ENCODE measurements around the gene TRIM66. TPM values are rescaled to one million over a fixed set of nuclear protein-coding genes. Genes with fewer than 3 reads are reported as not detected.

The TRIM66 gene
- total and polyA plus RNA-seq, 2 donors (not counting 3 experiments of a cell fraction or from before 2014, with no cell fraction given) = 5.5 to 11.7 TPM

DNA sequence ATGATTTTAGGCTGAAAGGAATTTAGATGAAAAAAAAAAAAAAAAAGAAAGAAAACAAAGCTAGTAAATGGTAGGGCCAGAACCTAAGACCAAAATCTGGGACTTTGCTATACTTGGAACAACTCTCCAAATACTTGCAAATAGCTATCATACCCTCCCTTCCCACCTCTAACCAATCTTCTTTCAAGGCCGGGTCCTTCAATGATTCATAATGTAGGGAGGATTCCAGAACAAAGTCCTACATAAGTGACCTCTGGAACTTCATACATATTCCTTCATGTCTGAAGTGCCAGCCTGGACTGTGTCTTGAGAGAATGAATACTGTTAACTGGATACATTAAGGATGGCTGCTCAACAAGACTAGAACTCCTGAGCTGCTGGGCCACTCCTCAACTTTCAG lies 98.4 kb downstream of the TRIM66 start:
- Histone ChIP-seq H3K27me3 (ENCODE audit: control insufficient read depth in 2 of 2, insufficient read depth in 2 of 2, low read length in 2 of 2) (peaks cover 2 to 6% of the 10 kb centered on the region in 2 experiments), H2AFZ (ENCODE audit: low read depth, low read length) (no peak overlapping the region), H3K36me3 (ENCODE audit: control insufficient read depth in 2 of 2, extremely low read depth in 1 of 2, insufficient read depth in 2 of 2, low read length in 2 of 2) (no peaks in the 10 kb centered on the region), H3K79me2 (ENCODE audit: control insufficient read depth, insufficient read depth, low read length) (no peaks in the 10 kb centered on the region), H4K20me1 (replicated peaks; ENCODE audit: control insufficient read depth, extremely low read depth, insufficient read depth, low read length) (no peaks in the 10 kb centered on the region), H3K9ac (replicated peaks; ENCODE audit: extremely low read depth, insufficient read depth, low read length) (no peak overlapping the region), H3K4me3 (replicated peaks in 1 of 3; ENCODE audit: insufficient read depth in 1 of 3, low read depth in 1 of 3, low read length in 3 of 3) (no peak overlapping the region), H3K4me2 (ENCODE audit: insufficient read depth, low read length) (no peak overlapping the region), H3K9me1 (replicated peaks; ENCODE audit: control insufficient read depth, extremely low read depth, insufficient read depth, low read length) (no peaks in the 10 kb centered on the region), H3K27ac (ENCODE audit: insufficient read depth, low read depth, low read length) (no peak overlapping the region), H3K4me1 (ENCODE audit: control insufficient read depth, extremely low read depth, insufficient read depth, low read length) (no peaks in the 10 kb centered on the region), H3K9me3 (replicated peaks; ENCODE audit: control insufficient read depth, insufficient read depth, low read length) (no peaks in the 10 kb centered on the region)
- no peak for TF ChIP-seq MYC (IDR thresholded peaks at IDR 0.05; ENCODE audit: low read depth, low read length)
- no peak for TF ChIP-seq EZH2 (IDR thresholded peaks at IDR 0.05; ENCODE audit: borderline replicate concordance, low read depth, low read length, severe bottlenecking)
- no peak for TF ChIP-seq MAX (IDR thresholded peaks at IDR 0.05; ENCODE audit: insufficient read depth, insufficient read length)
- no peak for TF ChIP-seq CTCF (IDR thresholded peaks at IDR 0.05; ENCODE audit: extremely low read depth in 1 of 2, insufficient read depth in 1 of 2, low read depth in 1 of 2, low read length in 2 of 2)
- no peak for TF ChIP-seq JUN (IDR thresholded peaks at IDR 0.05; ENCODE audit: borderline replicate concordance, insufficient read depth, insufficient read length, low read depth)
- no peak for TF ChIP-seq POLR2A (IDR thresholded peaks at IDR 0.05; ENCODE audit: low read depth, low read length)
- TF ChIP-seq POLR2AphosphoS5 (IDR thresholded peaks at IDR 0.05; ENCODE audit: insufficient read depth, low read depth, low read length) = no peak
- TF ChIP-seq GATA2 (IDR thresholded peaks at IDR 0.05; ENCODE audit: insufficient read depth, insufficient read length, low read depth, low read length) = no peak
- TF ChIP-seq FOS (IDR thresholded peaks at IDR 0.05; ENCODE audit: borderline replicate concordance, insufficient read depth, low read length) = no peak
- FAIRE-seq = no peak
- dilution Hi-C loops (cut with MboI; ENCODE audit: extremely low pct_ligation_motif_present, low sequenced_read_pairs) = no loop called here
- CTCF ChIA-PET = interaction anchor here (0.7 to 2.3 kb wide), 4 partner anchors 9 to 375 kb away, joined by 3 to 9 read pairs (median 4); partner anchors contain the start of genes RPL27A and TRIM66
- BruUV-seq (replicated peaks) = no TSS peak
- no peak for DNase-seq (ENCODE audit: low read depth, low spot score)
- intact Hi-C loops (cut with micrococcal nuclease) = no loop called here
- POLR2A ChIA-PET = no interaction called here

Data from endothelial cell of umbilical vein (primary cell).